ENCODE results near the gene DLGAP1.

DNA sequence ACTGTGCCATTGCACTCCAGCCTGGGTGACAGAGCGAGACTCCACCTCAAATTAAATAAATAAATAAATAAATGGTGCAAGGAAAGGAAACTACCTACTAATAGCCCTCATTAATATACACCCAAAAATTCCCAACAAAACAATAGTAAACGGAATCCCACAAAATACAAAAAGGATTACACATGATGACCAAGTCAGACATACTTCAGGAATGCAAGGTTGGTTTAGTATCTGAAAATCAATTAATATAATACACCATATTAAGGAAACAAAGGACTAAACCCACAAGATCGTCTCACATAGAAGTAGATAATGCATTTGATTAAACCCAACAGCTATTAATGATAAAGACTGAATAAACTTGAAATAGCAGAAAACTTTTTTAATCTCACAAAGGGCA, 697.7 kb downstream of the DLGAP1 start:
- TF ChIP-seq, protein P1, sequence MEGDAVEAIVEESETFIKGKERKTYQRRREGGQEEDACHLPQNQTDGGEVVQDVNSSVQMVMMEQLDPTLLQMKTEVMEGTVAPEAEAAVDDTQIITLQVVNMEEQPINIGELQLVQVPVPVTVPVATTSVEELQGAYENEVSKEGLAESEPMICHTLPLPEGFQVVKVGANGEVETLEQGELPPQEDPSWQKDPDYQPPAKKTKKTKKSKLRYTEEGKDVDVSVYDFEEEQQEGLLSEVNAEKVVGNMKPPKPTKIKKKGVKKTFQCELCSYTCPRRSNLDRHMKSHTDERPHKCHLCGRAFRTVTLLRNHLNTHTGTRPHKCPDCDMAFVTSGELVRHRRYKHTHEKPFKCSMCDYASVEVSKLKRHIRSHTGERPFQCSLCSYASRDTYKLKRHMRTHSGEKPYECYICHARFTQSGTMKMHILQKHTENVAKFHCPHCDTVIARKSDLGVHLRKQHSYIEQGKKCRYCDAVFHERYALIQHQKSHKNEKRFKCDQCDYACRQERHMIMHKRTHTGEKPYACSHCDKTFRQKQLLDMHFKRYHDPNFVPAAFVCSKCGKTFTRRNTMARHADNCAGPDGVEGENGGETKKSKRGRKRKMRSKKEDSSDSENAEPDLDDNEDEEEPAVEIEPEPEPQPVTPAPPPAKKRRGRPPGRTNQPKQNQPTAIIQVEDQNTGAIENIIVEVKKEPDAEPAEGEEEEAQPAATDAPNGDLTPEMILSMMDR (IDR thresholded peaks at IDR 0.05 in 4 of 5, conservative IDR thresholded peaks at IDR 0.05 in 1 of 5), result no peak
- no peak for TF ChIP-seq POLR2A (IDR thresholded peaks at IDR 0.05)
